Mesodermal cell (in vitro differentiated cells): ENCODE data around the gene CDC123.
"Not testable (repeated sequence)": the region's sequence is repeated elsewhere in the genome, so short reads cannot be mapped to it uniquely, and the experiment has no call there.

Experiments
- H3K27ac ChIP-seq: 2 replicates; pipeline ENCODE4 v1.7.0; 2013; ENCODE audit warnings: mild to moderate bottlenecking, low read depth, low read length, moderate library complexity; ENCODE audit not compliant: severe bottlenecking
- H3K36me3 ChIP-seq: 2 replicates; pipeline ENCODE4 v1.7.1; 2013; ENCODE audit warnings: mild to moderate bottlenecking, low read length, moderate library complexity; ENCODE audit not compliant: control insufficient read depth, insufficient read depth
- H3K4me1 ChIP-seq: one replicate; pipeline ENCODE4 v1.7.1; 2013; ENCODE audit warnings: mild to moderate bottlenecking, low read length; ENCODE audit not compliant: insufficient read depth, control insufficient read depth, poor library complexity, severe bottlenecking
- H3K4me3 ChIP-seq: 2 replicates; pipeline ENCODE4 v1.7.0; 2013; ENCODE audit warnings: low read length, control low read depth, mild to moderate bottlenecking; ENCODE audit not compliant: insufficient read depth, poor library complexity, severe bottlenecking; ENCODE audit errors: extremely low read depth
- H3K9me3 ChIP-seq: 2 replicates; pipeline ENCODE4 v1.7.1; 2013; ENCODE audit warnings: mild to moderate bottlenecking, low read length, moderate library complexity; ENCODE audit not compliant: control insufficient read depth
- WGBS, 2 experiments: methylation state at CpG; one replicate each; pipeline ENCODE4 v1.1.5; 2013; ENCODE audit warnings: missing lambda C conversion rate in 2 of 2; ENCODE audit not compliant: insufficient coverage in 2 of 2; 5-methylcytosine and 5-hydroxymethylcytosine counted together

CDC123 gene

GRCh38 chr10:12235116-12235694, 39.2 kb downstream of the CDC123 start:
- Histone ChIP-seq H3K9me3 (no peaks in the 10 kb centered on the region), H3K4me1 (peaks cover 17% of the 10 kb centered on the region), H3K36me3 (peaks cover 83% of the 10 kb centered on the region), H3K27ac (peak overlapping the region; percentile 36), H3K4me3 (no peak overlapping the region)
- WGBS, 2 experiments = 60 to 90% methylated on average over 1 to 2 of the region's 3 CpGs

GRCh38 chr10:12235796-12236195, 39.8 kb downstream of the CDC123 start:
- Histone ChIP-seq H3K9me3 (no peaks in the 10 kb centered on the region), H3K4me3 (no peak overlapping the region), H3K36me3 (peaks cover 83% of the 10 kb centered on the region), H3K27ac (peak overlapping the region; percentile 36), H3K4me1 (peaks cover 17% of the 10 kb centered on the region)
- WGBS, 2 experiments = 89 to 97% methylated on average over 4 of the region's 4 CpGs

- WGBS, 2 experiments = 84 to 89% methylated on average over 6 to 7 of the region's 13 CpGs
- H3K27ac ChIP-seq = no peak overlapping the region
- H3K9me3 ChIP-seq = no peaks in the 10 kb centered on the region
- H3K36me3 ChIP-seq = peaks cover 84% of the 10 kb centered on the region
- peaks cover 17% of the 10 kb centered on the region for H3K4me1 ChIP-seq
- no peak overlapping the region for H3K4me3 ChIP-seq
Measured at GRCh38 chr10:12237265-12238220, 41.6 kb downstream of the CDC123 start.

GRCh38 chr10:12238821-12239220, 42.8 kb downstream of the CDC123 start:
- WGBS, 2 experiments = 90 to 92% methylated on average over 6 to 7 of the region's 8 CpGs
- Histone ChIP-seq H3K4me3 (no peak overlapping the region), H3K27ac (no peak overlapping the region), H3K9me3 (no peaks in the 10 kb centered on the region), H3K4me1 (peaks cover 17% of the 10 kb centered on the region), H3K36me3 (peaks cover 86% of the 10 kb centered on the region)

GRCh38 chr10:12241810-12242529, 46.0 kb downstream of the CDC123 start:
- no peak overlapping the region for H3K4me3 ChIP-seq
- 96 to 97% methylated on average over 16 to 18 of the region's 19 CpGs for WGBS, 2 experiments
- no peaks in the 10 kb centered on the region for H3K4me1 ChIP-seq
- peaks cover 89% of the 10 kb centered on the region for H3K36me3 ChIP-seq
- peak overlapping the region; percentile 29 for H3K27ac ChIP-seq
- no peaks in the 10 kb centered on the region for H3K9me3 ChIP-seq

- Histone ChIP-seq H3K27ac (no peak overlapping the region), H3K36me3 (peaks cover 90% of the 10 kb centered on the region), H3K4me1 (no peaks in the 10 kb centered on the region), H3K9me3 (no peaks in the 10 kb centered on the region), H3K4me3 (no peak overlapping the region)
- WGBS, 2 experiments = 97 to 99% methylated on average over 15 of the region's 18 CpGs
Measured at GRCh38 chr10:12243864-12244620, 48.1 kb downstream of the CDC123 start.

GRCh38 chr10:12250181-12250580, 54.2 kb downstream of the CDC123 start:
- Histone ChIP-seq H3K27ac (no peak overlapping the region), H3K36me3 (peaks cover 62% of the 10 kb centered on the region), H3K4me3 (no peak overlapping the region), H3K4me1 (no peaks in the 10 kb centered on the region), H3K9me3 (no peaks in the 10 kb centered on the region)
- 67 to 95% methylated on average over 2 to 9 of the region's 10 CpGs for WGBS, 2 experiments

GRCh38 chr10:12250702-12251101, 54.7 kb downstream of the CDC123 start:
- not testable (repeated sequence) for H3K4me3 ChIP-seq, H3K4me1 ChIP-seq, H3K9me3 ChIP-seq, H3K27ac ChIP-seq
- WGBS, 2 experiments = 94 to 100% methylated on average over 5 of the region's 5 CpGs
- H3K36me3 ChIP-seq = peaks cover 56% of the 10 kb centered on the region

- peaks cover 48% of the 10 kb centered on the region for H3K36me3 ChIP-seq
- no peaks in the 10 kb centered on the region for H3K4me1 ChIP-seq
- H3K9me3 ChIP-seq = no peaks in the 10 kb centered on the region
- no peak overlapping the region for H3K27ac ChIP-seq
- WGBS, 2 experiments = 100% methylated on average over 4 to 5 of the region's 5 CpGs
- H3K4me3 ChIP-seq = no peak overlapping the region
Measured at GRCh38 chr10:12251581-12251980, 55.6 kb downstream of the CDC123 start.

- H3K4me1 ChIP-seq = no peaks in the 10 kb centered on the region
- peaks cover 36% of the 10 kb centered on the region for H3K36me3 ChIP-seq
- H3K4me3 ChIP-seq = no peak overlapping the region
- no peak overlapping the region for H3K27ac ChIP-seq
- WGBS, 2 experiments = 82 to 89% methylated on average over 5 to 9 of the region's 13 CpGs
- H3K9me3 ChIP-seq = no peaks in the 10 kb centered on the region
Measured at GRCh38 chr10:12252882-12253546, 57.0 kb downstream of the CDC123 start.
